GM21390 (cell line): ENCODE measurements around the gene BEST1.

Experiments used
- ATAC-seq: cut with Tn5 transposase; IDR thresholded peaks from one replicate; pipeline ENCODE4 v1.9.1; 2021; ENCODE audit not compliant: unreplicated experiment

BEST1 gene

DNA sequence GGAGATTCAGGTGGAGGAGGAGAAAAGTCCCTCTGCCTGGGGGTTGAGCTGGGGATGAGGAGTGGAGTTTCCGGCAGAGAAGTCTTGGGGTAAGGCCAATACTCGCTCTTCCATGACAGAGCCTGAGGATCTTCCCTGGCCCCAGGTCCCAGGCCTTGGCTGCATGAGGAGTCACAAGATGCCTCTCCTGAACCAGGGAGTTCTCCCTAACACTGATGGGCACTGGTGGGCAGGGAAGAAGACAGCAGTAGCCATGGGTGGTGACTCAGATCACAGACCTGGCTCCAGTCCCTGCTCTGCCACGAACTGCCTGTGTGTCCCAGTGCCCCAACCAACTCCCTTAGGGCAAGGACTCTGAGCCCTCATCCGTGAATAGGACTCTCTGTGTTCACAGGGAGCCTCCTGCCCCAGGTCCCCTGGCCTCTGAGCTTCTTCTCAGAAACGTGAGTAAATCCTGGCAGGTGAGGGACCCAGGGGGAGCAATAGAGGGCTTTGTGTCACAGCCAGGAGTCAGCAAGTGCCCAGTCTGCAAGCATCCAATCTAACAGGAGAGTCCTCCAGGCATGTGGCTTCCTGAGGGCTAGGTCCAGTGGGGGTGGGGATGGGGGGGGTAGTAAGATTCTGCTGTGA is 62.8 kb downstream of the BEST1 start:
- no peak for ATAC-seq
